Esophagus squamous epithelium (tissue), 5 donors: ENCODE results near the gene RSPH6A. TPM values are rescaled to one million over a fixed set of nuclear protein-coding genes. Genes with fewer than 3 reads are reported as not detected.

ENCODE experiments used
- DNase-seq: peaks from one replicate; lab custom pipeline; 2025; lab: John Stamatoyannopoulos, UW
- H3K27ac ChIP-seq, 4 donors: fragments of 200-600 bp; sonication (generic); one replicate each; pipeline ENCODE4 v1.5.1; 2016 to 2019; ENCODE audit warnings: mild to moderate bottlenecking in 1 of 4
- H3K27me3 ChIP-seq, 4 donors: fragments of 200-600 bp; sonication (generic); 1 replicate in 3 of 4; 2 replicates in 1 of 4; pipeline versions ENCODE4 v1.5.1 to v1.6.0; 2017 to 2021; ENCODE audit warnings: antibody characterized with exemption in 1 of 4
- H3K36me3 ChIP-seq, 3 donors: fragments of 200-600 bp; sonication (generic); one replicate each; pipeline ENCODE4 v1.5.1; 2016 to 2019
- H3K4me1 ChIP-seq, 3 donors: fragments of 200-600 bp; sonication (generic); one replicate each; pipeline ENCODE4 v1.5.1; 2017 to 2019
- H3K4me3 ChIP-seq, 4 donors: fragments of 200-600 bp; sonication (generic); 1 replicate in 3 of 4; 2 replicates in 1 of 4; pipeline ENCODE4 v1.5.1; 2016 to 2019; ENCODE audit warnings: mild to moderate bottlenecking in 2 of 4, moderate library complexity in 1 of 4
- H3K9me3 ChIP-seq, 3 donors: fragments of 200-600 bp; sonication (generic); one replicate each; pipeline ENCODE4 v1.5.1; 2016 to 2019
- CTCF ChIP-seq, 6 experiments: fragments of 450-650 bp in 4 of 6; fragments of 200-600 bp in 2 of 6; sonication (generic) in 2 of 6; IDR thresholded peaks; one replicate each; pipeline ENCODE4 v1.5.1; 2016 to 2019; ENCODE audit warnings: antibody characterized with exemption in 6 of 6, mild to moderate bottlenecking in 4 of 6, moderate library complexity in 4 of 6
- POLR2A ChIP-seq, 4 donors: fragments of 450-650 bp; IDR thresholded peaks; one replicate each; pipeline ENCODE4 v1.6.1; 2017; ENCODE audit warnings: antibody characterized with exemption in 4 of 4, mild to moderate bottlenecking in 4 of 4, moderate library complexity in 3 of 4
- WGBS, 2 donors: methylation state at CpG; one replicate each; pipeline ENCODE4 v1.1.5; 2018; 5-methylcytosine and 5-hydroxymethylcytosine counted together
- intact Hi-C: fragments of 100-400 bp; cut with DNase I; formaldehyde crosslinking; loops from one replicate; pipeline ENCODE4 v1.15.0; 2022
- total RNA-seq, 4 donors: library from RNA; depleted of rRNA; stranded (reverse); fragments of >200 nt; gene quantifications; one replicate each; pipeline ENCODE4 v1.1.0, GENCODE V29; 2016
- donor health status: DM: yes; HTN: yes; CAD: no.

RSPH6A gene
- total RNA-seq, 4 donors from 2014 or later, result 0.19 TPM; not detected in 3

GRCh38 chr19:45772130-45772840 lies 42.8 kb downstream of the RSPH6A start:
- TF ChIP-seq POLR2A (IDR thresholded peaks at IDR 0.05) (no peak), CTCF (IDR thresholded peaks at IDR 0.05) (no peak)

GRCh38 chr19:45771311-45771933 lies 43.7 kb downstream of the RSPH6A start:
- Histone ChIP-seq H3K27ac (peak overlapping the region; percentile 84 to 98 (median 96)), H3K36me3 (peaks cover 0 to 31% (median 5%) of the 10 kb centered on the region in 3 donors), H3K4me3 (peak overlapping the region in 2 of 4 donors; percentile 76 to 79), H3K27me3 (peaks cover 0 to 7% (median 0%) of the 10 kb centered on the region in 4 donors), H3K4me1 (peaks cover 17 to 38% (median 17%) of the 10 kb centered on the region in 3 donors), H3K9me3 (no peaks in the 10 kb centered on the region)
- no peak for DNase-seq
- TF ChIP-seq POLR2A (IDR thresholded peaks at IDR 0.05) (no peak), CTCF (IDR thresholded peaks at IDR 0.05) (no peak)
- intact Hi-C loops, result no loop called here
- WGBS, 2 donors, result 68 to 70% methylated on average over 15 to 21 of the region's 46 CpGs

More at GRCh38 chr19:45772130-45772840, 42.8 kb downstream of the RSPH6A start:
- WGBS, 2 donors, result 69 to 75% methylated on average over 10 of the region's 14 CpGs
- intact Hi-C loops, result no loop called here
- no peaks in the 10 kb centered on the region for H3K9me3 ChIP-seq
- peaks cover 8 to 30% (median 9%) of the 10 kb centered on the region in 3 donors for H3K4me1 ChIP-seq
- H3K36me3 ChIP-seq, result peaks cover 8 to 39% (median 10%) of the 10 kb centered on the region in 3 donors
- peak overlapping the region in 2 of 4 donors; percentile 96 to 98 for H3K27ac ChIP-seq
- no peak for DNase-seq
- no peak overlapping the region for H3K4me3 ChIP-seq
- H3K27me3 ChIP-seq, result peaks cover 0 to 2% (median 0%) of the 10 kb centered on the region in 4 donors

DNA sequence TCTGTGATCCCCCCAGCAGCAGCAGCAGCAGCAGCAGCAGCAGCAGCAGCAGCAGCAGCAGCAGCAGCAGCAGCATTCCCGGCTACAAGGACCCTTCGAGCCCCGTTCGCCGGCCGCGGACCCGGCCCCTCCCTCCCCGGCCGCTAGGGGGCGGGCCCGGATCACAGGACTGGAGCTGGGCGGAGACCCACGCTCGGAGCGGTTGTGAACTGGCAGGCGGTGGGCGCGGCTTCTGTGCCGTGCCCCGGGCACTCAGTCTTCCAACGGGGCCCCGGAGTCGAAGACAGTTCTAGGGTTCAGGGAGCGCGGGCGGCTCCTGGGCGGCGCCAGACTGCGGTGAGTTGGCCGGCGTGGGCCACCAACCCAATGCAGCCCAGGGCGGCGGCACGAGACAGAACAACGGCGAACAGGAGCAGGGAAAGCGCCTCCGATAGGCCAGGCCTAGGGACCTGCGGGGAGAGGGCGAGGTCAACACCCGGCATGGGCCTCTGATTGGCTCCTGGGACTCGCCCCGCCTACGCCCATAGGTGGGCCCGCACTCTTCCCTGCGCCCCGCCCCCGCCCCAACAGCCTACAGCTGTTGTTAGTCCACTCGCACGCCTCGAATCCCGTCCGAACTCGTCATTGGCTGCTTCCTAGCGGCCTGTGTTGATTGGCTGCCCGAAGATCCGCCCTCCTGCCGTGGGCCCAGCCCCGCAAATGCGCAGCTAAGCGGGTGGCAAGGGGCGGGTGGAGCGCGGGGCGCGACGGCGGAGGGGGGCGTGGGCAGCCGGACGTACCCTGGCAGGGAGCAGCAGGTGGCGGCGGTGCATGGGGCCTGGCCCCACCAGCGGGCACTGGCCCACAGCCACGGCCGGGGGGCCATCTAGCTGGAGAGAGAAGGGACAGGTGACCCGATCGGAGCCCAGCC lies 44.7 kb downstream of the RSPH6A start:
- Histone ChIP-seq H3K27ac (peak overlapping the region; percentile 84 to 98 (median 96)), H3K27me3 (peaks cover 0 to 8% (median 0%) of the 10 kb centered on the region in 4 donors), H3K4me3 (peak overlapping the region; percentile 73 to 79 (median 77)), H3K36me3 (peaks cover 0 to 35% (median 5%) of the 10 kb centered on the region in 3 donors), H3K4me1 (peaks cover 25 to 48% (median 27%) of the 10 kb centered on the region in 3 donors), H3K9me3 (no peaks in the 10 kb centered on the region)
- peak; percentile 93 to 98 (median 97) for TF ChIP-seq CTCF (IDR thresholded peaks at IDR 0.05)
- TF ChIP-seq POLR2A (IDR thresholded peaks at IDR 0.05), result peak in 2 of 4 donors; percentile 41 to 46
- intact Hi-C loops, result no loop called here
- WGBS, 2 donors, result 15 to 37% methylated on average over 2 to 9 of the region's 79 CpGs
- DNase-seq, result peak; percentile 79

DNA sequence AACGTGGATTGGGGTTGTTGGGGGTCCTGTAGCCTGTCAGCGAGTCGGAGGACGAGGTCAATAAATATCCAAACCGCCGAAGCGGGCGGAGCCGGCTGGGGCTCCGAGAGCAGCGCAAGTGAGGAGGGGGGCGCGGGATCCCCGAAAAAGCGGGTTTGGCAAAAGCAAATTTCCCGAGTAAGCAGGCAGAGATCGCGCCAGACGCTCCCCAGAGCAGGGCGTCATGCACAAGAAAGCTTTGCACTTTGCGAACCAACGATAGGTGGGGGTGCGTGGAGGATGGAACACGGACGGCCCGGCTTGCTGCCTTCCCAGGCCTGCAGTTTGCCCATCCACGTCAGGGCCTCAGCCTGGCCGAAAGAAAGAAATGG lies 45.3 kb downstream of the RSPH6A start:
- intact Hi-C loops, result loop anchor here (10.0 kb wide), 1 partner anchor 55 kb away; no protein-coding TSS in a partner anchor

More for the DNA sequence above, 45.3 kb downstream of the RSPH6A start:
- H3K27ac ChIP-seq, result peak overlapping the region; percentile 84 to 98 (median 96)
- H3K27me3 ChIP-seq, result peaks cover 0 to 8% (median 0%) of the 10 kb centered on the region in 4 donors
- no peak for DNase-seq
- peaks cover 25 to 55% (median 31%) of the 10 kb centered on the region in 3 donors for H3K4me1 ChIP-seq
- WGBS, 2 donors, result 0% methylated on average over 20 to 23 of the region's 28 CpGs
- peaks cover 0 to 38% (median 3%) of the 10 kb centered on the region in 3 donors for H3K36me3 ChIP-seq
- H3K9me3 ChIP-seq, result no peaks in the 10 kb centered on the region
- TF ChIP-seq CTCF (IDR thresholded peaks at IDR 0.05) (no peak), POLR2A (IDR thresholded peaks at IDR 0.05) (no peak)
- peak overlapping the region; percentile 73 to 79 (median 77) for H3K4me3 ChIP-seq
